ENCODE measurements around the gene MMP20.

DNA sequence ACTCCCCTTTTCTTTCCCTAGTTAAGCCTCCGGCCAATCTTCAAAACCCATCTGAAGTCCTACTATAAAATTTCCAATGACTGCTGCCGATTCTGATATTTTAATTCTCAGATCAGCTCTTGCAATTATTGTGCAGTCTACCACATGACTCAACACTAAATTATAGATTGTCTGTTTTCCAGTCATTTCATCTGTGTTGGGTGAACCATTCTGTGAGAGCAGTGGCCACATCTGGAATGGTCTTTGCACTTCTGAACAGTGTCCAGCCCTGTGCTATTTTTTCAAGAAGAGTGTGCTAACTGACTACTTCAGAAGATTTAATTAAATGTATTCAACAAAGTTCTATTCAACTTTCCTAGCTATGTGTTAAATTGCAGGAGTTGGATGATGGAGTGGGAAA, 47.4 kb downstream of the MMP20 start:
- TF ChIP-seq, protein P1, sequence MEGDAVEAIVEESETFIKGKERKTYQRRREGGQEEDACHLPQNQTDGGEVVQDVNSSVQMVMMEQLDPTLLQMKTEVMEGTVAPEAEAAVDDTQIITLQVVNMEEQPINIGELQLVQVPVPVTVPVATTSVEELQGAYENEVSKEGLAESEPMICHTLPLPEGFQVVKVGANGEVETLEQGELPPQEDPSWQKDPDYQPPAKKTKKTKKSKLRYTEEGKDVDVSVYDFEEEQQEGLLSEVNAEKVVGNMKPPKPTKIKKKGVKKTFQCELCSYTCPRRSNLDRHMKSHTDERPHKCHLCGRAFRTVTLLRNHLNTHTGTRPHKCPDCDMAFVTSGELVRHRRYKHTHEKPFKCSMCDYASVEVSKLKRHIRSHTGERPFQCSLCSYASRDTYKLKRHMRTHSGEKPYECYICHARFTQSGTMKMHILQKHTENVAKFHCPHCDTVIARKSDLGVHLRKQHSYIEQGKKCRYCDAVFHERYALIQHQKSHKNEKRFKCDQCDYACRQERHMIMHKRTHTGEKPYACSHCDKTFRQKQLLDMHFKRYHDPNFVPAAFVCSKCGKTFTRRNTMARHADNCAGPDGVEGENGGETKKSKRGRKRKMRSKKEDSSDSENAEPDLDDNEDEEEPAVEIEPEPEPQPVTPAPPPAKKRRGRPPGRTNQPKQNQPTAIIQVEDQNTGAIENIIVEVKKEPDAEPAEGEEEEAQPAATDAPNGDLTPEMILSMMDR (IDR thresholded peaks at IDR 0.05): no peak
- TF ChIP-seq POLR2A (IDR thresholded peaks at IDR 0.05): no peak
